ENCODE results near the gene NAPG. TPM values are rescaled to one million over a fixed set of nuclear protein-coding genes. Genes with fewer than 3 reads are reported as not detected.
"Not testable (repeated sequence)": the region's sequence is repeated elsewhere in the genome, so short reads cannot be mapped to it uniquely, and the experiment has no call there.

The NAPG gene
- total RNA-seq, 1 experiment from 2014 or later = 50.4 TPM

- H3K27me3 ChIP-seq (ENCODE audit: low read length); H3K9ac ChIP-seq (ENCODE audit: low read length); DNase-seq; H3K79me2 ChIP-seq (ENCODE audit: low read length); H3K36me3 ChIP-seq (ENCODE audit: insufficient read depth, low read length); H3K27ac ChIP-seq (ENCODE audit: low read length); H3K4me2 ChIP-seq (ENCODE audit: low read depth, low read length, poor library complexity, severe bottlenecking); H4K20me1 ChIP-seq (ENCODE audit: insufficient read depth, low read depth, low read length); H2AFZ ChIP-seq (ENCODE audit: low read length); H3K4me1 ChIP-seq (ENCODE audit: low read length); H3K4me3 ChIP-seq (ENCODE audit: low read length); H3K9me2 ChIP-seq (replicated peaks; ENCODE audit: insufficient read depth, low read length); H3K9me3 ChIP-seq (ENCODE audit: low read length): not testable (repeated sequence)
Observed at GRCh38 chr18:10569941-10570340, 44.1 kb downstream of the NAPG start.

GRCh38 chr18:10570622-10571021 is 44.8 kb downstream of the NAPG start:
- Histone ChIP-seq H3K9ac (ENCODE audit: low read length) (no peak overlapping the region), H3K36me3 (ENCODE audit: insufficient read depth, low read length) (no peaks in the 10 kb centered on the region), H3K27ac (ENCODE audit: low read length) (no peak overlapping the region), H3K79me2 (ENCODE audit: low read length) (no peaks in the 10 kb centered on the region), H3K9me3 (ENCODE audit: low read length) (no peaks in the 10 kb centered on the region), H3K4me3 (ENCODE audit: low read length) (no peak overlapping the region), H3K9me2 (replicated peaks; ENCODE audit: insufficient read depth, low read length) (no peaks in the 10 kb centered on the region), H3K4me1 (ENCODE audit: low read length) (no peaks in the 10 kb centered on the region), H3K27me3 (ENCODE audit: low read length) (no peaks in the 10 kb centered on the region), H4K20me1 (ENCODE audit: insufficient read depth, low read depth, low read length) (no peaks in the 10 kb centered on the region), H3K4me2 (ENCODE audit: low read depth, low read length, poor library complexity, severe bottlenecking) (no peak overlapping the region), H2AFZ (ENCODE audit: low read length) (no peak overlapping the region)
- no peak for DNase-seq

GRCh38 chr18:10571537-10571936 is 45.7 kb downstream of the NAPG start:
- Histone ChIP-seq H3K9ac (ENCODE audit: low read length) (no peak overlapping the region), H2AFZ (ENCODE audit: low read length) (no peak overlapping the region), H3K36me3 (ENCODE audit: insufficient read depth, low read length) (no peaks in the 10 kb centered on the region), H3K79me2 (ENCODE audit: low read length) (no peaks in the 10 kb centered on the region), H3K4me3 (ENCODE audit: low read length) (no peak overlapping the region), H3K4me2 (ENCODE audit: low read depth, low read length, poor library complexity, severe bottlenecking) (no peak overlapping the region), H3K27ac (ENCODE audit: low read length) (no peak overlapping the region), H3K4me1 (ENCODE audit: low read length) (no peaks in the 10 kb centered on the region), H3K9me2 (replicated peaks; ENCODE audit: insufficient read depth, low read length) (no peaks in the 10 kb centered on the region), H3K9me3 (ENCODE audit: low read length) (no peaks in the 10 kb centered on the region), H3K27me3 (ENCODE audit: low read length) (no peaks in the 10 kb centered on the region), H4K20me1 (ENCODE audit: insufficient read depth, low read depth, low read length) (no peaks in the 10 kb centered on the region)
- DNase-seq = no peak

- not testable (repeated sequence) for H3K4me2 ChIP-seq (ENCODE audit: low read depth, low read length, poor library complexity, severe bottlenecking); H3K79me2 ChIP-seq (ENCODE audit: low read length); H3K9me3 ChIP-seq (ENCODE audit: low read length); H3K27ac ChIP-seq (ENCODE audit: low read length); H3K27me3 ChIP-seq (ENCODE audit: low read length); H3K9ac ChIP-seq (ENCODE audit: low read length); H2AFZ ChIP-seq (ENCODE audit: low read length); DNase-seq; H3K9me2 ChIP-seq (replicated peaks; ENCODE audit: insufficient read depth, low read length); H3K4me1 ChIP-seq (ENCODE audit: low read length); H3K36me3 ChIP-seq (ENCODE audit: insufficient read depth, low read length); H4K20me1 ChIP-seq (ENCODE audit: insufficient read depth, low read depth, low read length); H3K4me3 ChIP-seq (ENCODE audit: low read length)
Observed at GRCh38 chr18:10573261-10573660, 47.4 kb downstream of the NAPG start.

- not testable (repeated sequence) for H3K4me3 ChIP-seq (ENCODE audit: low read length); H3K27ac ChIP-seq (ENCODE audit: low read length); H3K36me3 ChIP-seq (ENCODE audit: insufficient read depth, low read length); H3K4me2 ChIP-seq (ENCODE audit: low read depth, low read length, poor library complexity, severe bottlenecking); H4K20me1 ChIP-seq (ENCODE audit: insufficient read depth, low read depth, low read length); H2AFZ ChIP-seq (ENCODE audit: low read length); H3K9me2 ChIP-seq (replicated peaks; ENCODE audit: insufficient read depth, low read length); H3K9ac ChIP-seq (ENCODE audit: low read length); H3K9me3 ChIP-seq (ENCODE audit: low read length); DNase-seq; H3K27me3 ChIP-seq (ENCODE audit: low read length); H3K4me1 ChIP-seq (ENCODE audit: low read length); H3K79me2 ChIP-seq (ENCODE audit: low read length)
Observed at GRCh38 chr18:10574412-10574811, 48.6 kb downstream of the NAPG start.

GRCh38 chr18:10577842-10578572 is 52.2 kb downstream of the NAPG start:
- not testable (repeated sequence) for H4K20me1 ChIP-seq (ENCODE audit: insufficient read depth, low read depth, low read length); H3K9ac ChIP-seq (ENCODE audit: low read length); DNase-seq; H2AFZ ChIP-seq (ENCODE audit: low read length); H3K36me3 ChIP-seq (ENCODE audit: insufficient read depth, low read length); H3K4me2 ChIP-seq (ENCODE audit: low read depth, low read length, poor library complexity, severe bottlenecking); H3K79me2 ChIP-seq (ENCODE audit: low read length); H3K27ac ChIP-seq (ENCODE audit: low read length); H3K4me1 ChIP-seq (ENCODE audit: low read length); H3K27me3 ChIP-seq (ENCODE audit: low read length); H3K9me3 ChIP-seq (ENCODE audit: low read length); H3K4me3 ChIP-seq (ENCODE audit: low read length); H3K9me2 ChIP-seq (replicated peaks; ENCODE audit: insufficient read depth, low read length)

- H2AFZ ChIP-seq (ENCODE audit: low read length); H3K27me3 ChIP-seq (ENCODE audit: low read length); H4K20me1 ChIP-seq (ENCODE audit: insufficient read depth, low read depth, low read length); H3K9me2 ChIP-seq (replicated peaks; ENCODE audit: insufficient read depth, low read length); H3K36me3 ChIP-seq (ENCODE audit: insufficient read depth, low read length); H3K79me2 ChIP-seq (ENCODE audit: low read length); H3K9ac ChIP-seq (ENCODE audit: low read length); H3K27ac ChIP-seq (ENCODE audit: low read length); H3K4me2 ChIP-seq (ENCODE audit: low read depth, low read length, poor library complexity, severe bottlenecking); H3K4me3 ChIP-seq (ENCODE audit: low read length); H3K9me3 ChIP-seq (ENCODE audit: low read length); H3K4me1 ChIP-seq (ENCODE audit: low read length): not testable (repeated sequence)
- DNase-seq = peak; percentile 19
Observed at GRCh38 chr18:10578573-10578899, 52.7 kb downstream of the NAPG start.

GRCh38 chr18:10579079-10579867 is 53.4 kb downstream of the NAPG start:
- H3K9ac ChIP-seq (ENCODE audit: low read length) = no peak overlapping the region
- H3K27ac ChIP-seq (ENCODE audit: low read length) = no peak overlapping the region
- no peaks in the 10 kb centered on the region for H3K9me3 ChIP-seq (ENCODE audit: low read length)
- H3K4me2 ChIP-seq (ENCODE audit: low read depth, low read length, poor library complexity, severe bottlenecking) = no peak overlapping the region
- H3K9me2 ChIP-seq (replicated peaks; ENCODE audit: insufficient read depth, low read length) = no peaks in the 10 kb centered on the region
- no peaks in the 10 kb centered on the region for H3K79me2 ChIP-seq (ENCODE audit: low read length)
- H2AFZ ChIP-seq (ENCODE audit: low read length) = no peak overlapping the region
- H3K36me3 ChIP-seq (ENCODE audit: insufficient read depth, low read length) = no peaks in the 10 kb centered on the region
- no peaks in the 10 kb centered on the region for H3K4me1 ChIP-seq (ENCODE audit: low read length)
- DNase-seq = peak; percentile 28
- no peak overlapping the region for H3K4me3 ChIP-seq (ENCODE audit: low read length)
- no peaks in the 10 kb centered on the region for H3K27me3 ChIP-seq (ENCODE audit: low read length)
- H4K20me1 ChIP-seq (ENCODE audit: insufficient read depth, low read depth, low read length) = no peaks in the 10 kb centered on the region

Data from Karpas-422 (cell line).